Hematopoietic multipotent progenitor cell treated with erythropoietin and hydrocortisone succinate and interleukin-3 and kit ligand, for 6 days (in vitro differentiated cells): ENCODE measurements around the gene TSPAN4.
A peak's percentile ranks its signal among the peaks of the same experiment; 100 is the strongest.

Experiments used
- DNase-seq: peaks from one replicate; pipeline ENCODE4 v3.0.0-alpha.2; 2015

The TSPAN4 gene

DNA sequence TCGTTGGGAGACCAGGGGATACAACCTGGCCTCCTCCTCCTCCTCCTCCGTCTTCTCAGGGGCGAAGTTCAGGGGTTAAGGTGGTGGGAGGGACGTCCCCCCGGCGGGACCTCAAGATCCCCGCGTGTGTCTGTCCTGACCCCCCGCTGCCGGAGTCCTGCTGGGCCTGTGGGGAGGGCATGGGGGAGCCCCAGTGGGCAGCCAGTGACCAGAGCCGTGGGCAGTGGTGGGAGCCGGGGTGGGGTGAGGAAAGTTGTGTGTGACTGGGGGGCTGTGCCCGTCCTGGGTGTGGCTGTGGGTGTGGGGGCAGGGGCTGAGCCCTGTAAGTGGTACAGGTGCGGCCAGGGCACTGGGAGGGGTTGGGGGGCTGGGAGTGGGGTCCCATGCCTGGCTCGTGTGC is 10.1 kb downstream of the TSPAN4 start:
- no peak for DNase-seq

DNA sequence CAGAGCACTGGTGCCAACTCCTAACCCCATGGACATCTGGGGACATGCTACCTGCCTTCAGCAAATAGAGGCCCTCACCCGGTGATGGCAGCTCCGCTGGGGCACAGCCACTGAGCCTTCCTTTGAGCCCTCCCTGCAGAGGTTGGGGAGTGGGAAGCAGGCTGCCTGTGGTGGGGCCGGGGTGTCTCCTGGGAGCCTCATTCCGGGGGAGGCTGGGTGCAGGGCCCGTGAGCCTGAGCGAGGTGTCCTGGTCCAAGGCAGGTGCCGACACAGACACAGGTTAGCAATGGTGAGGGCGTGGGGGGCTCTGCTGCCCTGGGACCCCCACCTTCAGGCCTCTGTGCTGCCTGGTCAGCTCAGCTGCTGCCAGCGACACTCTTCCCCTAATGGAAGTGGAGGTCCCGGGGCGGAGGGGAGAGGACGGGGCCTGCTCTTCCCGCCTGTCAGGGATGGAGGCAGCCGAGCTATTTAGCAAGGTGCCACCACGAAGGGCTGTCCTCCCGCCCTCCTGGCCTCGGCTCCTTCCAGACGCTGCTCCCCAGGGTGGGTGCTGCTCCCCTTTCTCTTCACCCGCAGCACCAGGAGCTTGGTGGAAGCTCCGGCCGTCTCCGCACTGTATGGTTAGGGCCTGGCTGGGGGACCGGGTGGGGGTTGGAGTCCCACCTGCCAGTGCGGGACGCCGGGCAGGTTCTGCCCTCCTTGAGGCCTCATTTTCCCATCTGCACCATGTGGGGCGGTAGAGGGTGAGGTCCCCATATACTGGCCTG is 11.2 kb downstream of the TSPAN4 start:
- no peak for DNase-seq

DNA sequence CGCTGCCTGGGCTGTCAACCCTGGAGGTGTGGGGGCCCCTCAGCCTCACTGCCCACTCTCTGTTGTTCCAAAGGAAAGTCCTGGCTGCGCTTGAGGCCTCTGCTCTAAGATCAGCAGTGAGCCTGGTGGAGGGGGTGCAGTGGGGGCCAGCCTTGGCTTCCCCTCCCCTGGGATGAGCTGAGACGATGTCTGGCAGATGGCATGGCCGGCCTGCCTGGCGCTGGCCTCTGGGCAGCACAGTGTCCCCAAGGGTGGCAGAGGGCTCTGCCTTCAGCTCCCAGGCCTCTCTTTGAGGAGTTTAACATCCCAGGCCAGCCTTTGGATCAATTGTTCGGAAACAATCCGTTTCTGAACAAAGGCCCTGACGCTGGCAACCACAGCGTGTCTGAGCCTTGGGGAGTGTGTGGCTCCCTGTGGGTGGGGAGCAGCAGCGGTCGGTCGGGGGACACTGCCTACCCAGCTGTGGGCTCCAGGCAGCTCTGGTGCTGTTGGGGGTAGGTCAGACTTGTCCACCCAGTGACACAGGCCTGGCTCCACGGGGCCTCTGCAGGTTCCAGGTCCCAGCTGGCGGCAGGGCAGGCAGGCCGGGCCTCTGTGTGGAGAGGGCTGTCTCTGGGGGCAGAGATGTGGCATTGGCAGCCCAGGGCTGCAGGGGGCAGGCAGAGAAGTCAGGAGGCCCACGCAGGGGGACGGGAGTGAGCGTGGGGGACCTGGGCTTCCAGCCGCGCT is 12.1 kb downstream of the TSPAN4 start:
- no peak for DNase-seq

DNA sequence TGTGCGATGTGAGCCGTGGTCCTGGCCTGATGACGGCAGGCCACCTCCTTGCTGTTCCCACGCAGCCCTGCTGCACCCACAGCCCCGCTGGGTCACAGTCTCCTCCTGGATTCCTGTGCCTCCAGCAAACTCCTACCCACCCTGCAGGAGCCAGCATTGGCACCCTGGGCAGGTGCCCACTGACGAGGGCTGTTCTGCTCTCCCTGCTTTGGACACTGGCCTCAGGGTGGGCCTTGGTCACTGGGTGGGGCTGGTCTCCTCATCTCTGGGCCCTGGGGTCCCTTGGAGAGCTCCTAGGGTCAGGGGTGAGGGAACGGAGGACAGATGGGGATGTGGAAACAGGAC is 12.7 kb downstream of the TSPAN4 start:
- DNase-seq, result no peak

DNA sequence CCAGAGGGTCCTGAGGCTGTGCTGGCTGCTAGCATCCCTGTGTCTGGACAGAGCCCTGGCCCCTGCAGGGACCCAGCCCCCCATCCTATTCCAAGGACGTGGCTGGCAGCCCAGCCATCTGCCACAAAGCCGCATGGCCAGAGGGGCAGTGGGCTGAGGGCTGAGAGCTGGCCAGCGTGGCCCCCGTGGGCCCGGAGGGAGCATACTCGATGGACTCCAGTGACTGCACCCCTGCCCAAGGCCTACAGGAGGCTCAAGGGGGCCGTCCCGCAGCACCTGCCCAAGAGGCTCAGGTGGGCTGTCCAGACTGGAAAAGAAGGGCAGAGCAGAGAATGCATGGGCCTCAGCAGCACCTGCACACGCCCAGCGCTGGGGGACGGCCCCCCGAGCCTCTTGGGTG is 13.1 kb downstream of the TSPAN4 start:
- no peak for DNase-seq

DNA sequence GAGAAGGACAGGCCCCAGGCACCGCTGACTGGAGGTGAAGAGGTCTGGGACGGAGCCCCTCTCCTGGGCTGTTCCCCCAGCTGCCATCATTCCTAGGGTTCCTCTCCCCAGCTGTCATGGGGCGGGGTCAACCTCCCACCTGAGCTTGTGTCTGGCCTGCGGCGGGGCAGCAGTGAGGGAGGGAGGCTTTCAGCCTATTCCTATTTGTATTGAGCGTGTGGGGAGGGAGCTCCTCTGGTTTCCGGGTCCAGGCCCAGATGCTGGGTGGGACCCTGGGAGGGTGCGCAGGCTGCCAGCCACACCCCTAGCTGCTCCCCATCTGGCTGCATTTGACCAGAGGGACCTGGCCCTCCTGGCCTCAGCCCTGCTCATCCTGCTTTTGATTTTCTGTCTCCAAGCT is 13.7 kb downstream of the TSPAN4 start:
- DNase-seq, result no peak

DNA sequence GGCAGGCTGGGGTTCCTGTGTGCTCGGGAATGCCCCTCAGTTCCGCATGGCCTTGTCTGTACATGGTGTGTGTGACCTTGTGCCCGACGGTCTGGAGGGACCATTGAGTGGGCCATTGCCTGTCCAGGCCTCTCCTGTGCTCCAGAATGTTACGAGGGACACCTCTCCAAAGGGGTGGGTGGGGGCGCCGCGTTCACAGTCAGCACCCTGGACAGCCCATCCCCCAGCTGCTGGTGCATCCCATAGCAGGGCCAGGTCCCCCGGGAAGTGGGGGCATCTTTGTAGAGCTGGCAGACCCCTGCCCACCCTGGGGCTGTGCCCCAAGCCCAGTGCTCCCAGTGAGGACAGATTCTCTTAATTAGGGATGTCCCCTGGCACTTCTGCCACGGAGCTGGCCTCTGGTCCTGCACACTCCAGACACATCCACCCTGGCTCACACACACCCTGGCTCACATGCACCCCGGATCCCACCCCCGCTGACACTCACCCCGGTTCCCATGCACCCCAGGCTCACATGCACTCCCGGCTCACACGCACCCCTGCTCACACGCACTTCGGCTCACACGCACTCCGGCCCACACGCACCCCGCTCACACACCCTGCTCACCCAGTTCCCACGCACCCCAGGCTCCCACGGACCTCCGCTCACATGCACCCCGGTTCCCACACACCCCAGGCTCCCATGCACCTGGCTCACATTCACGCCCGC is 15.6 kb downstream of the TSPAN4 start:
- DNase-seq, result no peak

DNA sequence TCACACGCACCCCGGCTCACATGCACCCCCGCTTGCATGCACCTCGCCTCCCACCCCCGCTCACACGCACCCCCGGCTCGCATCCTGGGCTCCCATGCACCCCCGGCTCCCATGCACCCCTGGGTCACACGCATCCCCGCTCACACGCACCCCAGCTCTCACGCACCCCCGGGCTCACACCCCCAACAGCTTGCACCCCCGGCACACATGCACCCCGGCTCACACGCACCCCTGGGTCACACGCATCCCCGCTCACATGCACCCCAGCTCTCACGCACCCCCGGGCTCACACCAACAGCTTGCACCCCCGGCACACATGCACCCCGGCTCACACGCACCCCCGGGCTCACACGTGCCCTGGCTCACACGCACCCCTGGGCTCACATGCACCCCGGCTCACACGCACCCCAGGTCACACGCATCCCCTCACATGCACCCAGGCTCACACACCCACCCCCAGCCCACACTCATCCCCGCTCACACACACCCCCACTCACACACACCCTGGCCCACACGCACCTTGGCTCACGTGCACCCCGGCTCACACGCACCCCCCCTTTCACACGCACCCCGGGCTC is 16.2 kb downstream of the TSPAN4 start:
- DNase-seq, result no peak

DNA sequence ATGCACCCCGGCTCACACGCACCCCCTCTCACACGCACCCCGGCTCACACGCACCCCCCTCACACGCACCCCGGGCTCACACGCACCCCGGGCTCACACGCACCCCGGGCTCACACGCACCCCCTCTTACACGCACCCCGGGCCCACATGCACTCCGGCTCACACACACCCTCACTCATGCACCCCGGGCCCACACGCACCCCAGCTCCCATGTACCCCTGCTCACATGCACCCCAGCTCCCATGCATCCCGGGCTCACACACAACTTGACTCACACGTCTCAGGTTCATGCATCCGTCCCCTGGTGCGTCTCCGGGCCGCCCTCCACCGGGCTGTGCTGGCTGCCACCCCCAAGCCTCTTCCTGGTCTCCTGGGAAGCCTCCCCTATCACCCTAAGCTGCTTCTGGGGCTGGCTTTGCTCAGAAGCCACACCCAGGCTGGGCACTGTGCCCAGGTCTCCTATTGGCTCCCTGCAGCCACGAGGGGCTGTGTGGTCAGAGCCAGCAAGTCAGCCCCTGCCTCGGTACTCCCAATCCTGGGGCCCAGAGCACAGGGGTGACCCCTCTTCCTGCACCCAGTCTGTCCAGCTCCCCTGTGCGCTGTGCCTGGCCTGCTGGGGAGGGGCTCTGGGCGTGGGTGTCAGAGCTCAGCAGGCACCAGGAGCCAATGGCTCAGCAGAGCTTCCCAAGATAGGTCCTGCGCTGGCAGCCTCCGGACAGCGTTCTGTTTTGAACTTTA is 16.9 kb downstream of the TSPAN4 start:
- DNase-seq, result peak; percentile 98

DNA sequence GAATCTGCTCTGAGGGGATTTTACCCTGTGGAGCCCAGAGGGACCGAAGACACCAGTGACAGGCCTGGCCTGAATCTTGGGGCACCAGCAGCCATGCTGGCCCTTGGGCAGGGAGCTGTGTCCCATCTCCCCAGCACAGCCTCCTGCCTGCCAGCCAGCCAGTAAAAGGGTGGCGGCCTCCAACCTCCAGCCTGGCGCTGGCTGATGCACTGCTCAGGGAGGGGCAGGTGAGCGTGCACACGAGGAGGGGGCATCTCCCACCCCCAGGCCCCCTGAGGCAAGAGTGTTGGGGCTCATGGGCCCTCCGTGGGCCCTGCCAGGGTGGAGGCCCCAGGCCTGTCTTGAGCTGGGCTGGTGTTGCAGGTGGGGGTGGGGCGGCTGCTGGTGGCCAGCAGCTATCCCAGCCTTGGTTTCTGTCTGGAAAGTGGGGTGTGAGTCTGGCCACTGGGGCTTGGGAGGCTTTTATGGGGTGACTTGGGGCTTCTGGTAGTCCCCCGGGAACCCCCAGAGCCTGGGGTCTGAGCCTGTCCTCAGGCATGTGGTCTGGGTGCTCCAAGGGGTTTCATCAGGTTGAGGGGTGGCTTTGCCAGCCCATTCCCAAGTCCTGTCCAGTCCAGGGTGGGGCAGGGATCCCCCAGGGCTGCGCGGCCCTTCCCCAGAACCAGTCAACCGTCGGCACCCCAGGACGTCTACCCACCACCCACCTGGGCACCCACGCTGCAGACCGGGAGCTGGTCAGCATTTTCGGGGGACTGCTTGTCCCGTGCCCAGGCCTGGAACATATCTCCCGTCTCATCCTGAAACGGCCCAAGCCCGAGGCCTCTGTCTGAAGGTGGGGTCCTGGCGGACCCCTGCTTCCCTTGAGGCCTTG is 17.8 kb downstream of the TSPAN4 start:
- DNase-seq, result peak; percentile 55

DNA sequence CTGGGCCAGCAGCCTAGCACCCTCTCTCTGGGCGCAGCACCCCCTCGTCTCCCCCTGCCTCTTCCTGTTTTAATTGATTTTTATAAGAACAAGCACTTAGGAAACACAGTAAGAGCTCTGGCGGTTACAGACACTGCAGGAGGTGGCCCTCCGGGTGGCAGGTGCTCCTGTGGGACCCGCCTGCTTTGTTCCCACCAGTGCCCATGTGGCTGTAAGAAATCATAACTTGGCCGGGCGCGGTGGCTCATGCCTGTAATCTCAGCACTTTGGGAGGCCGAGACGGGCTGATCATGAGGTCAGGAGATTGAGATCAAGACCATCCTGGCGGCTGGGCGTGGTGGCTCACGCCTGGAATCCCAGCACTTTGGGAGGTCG is 18.4 kb downstream of the TSPAN4 start:
- no peak for DNase-seq

DNA sequence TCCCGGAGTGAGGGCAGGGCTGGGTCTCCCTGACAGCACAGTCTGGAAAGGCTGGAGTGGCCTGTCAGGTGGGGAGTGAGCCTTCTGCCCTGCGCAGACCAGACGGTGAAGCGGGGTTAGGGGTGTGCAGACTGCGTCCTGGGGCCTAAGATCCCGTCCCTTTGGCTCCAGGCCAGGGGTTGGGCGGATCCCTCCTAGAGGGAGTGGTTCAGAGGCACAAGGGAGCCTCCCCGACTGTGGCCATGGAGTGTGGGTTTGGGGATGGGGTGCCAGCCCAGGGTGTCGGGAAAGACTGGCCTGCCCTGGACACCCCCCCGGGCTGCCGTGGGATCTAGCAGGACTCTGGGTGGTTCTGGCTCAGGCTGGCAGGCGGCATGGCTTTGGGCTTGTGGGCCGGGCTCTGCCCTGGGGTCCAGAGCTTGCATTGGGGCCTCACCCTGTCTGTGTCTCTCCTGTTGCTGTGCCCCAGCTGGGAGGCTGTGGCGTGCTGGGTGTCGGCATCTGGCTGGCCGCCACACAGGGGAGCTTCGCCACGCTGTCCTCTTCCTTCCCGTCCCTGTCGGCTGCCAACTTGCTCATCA is 19.5 kb downstream of the TSPAN4 start:
- DNase-seq, result peak; percentile 88

DNA sequence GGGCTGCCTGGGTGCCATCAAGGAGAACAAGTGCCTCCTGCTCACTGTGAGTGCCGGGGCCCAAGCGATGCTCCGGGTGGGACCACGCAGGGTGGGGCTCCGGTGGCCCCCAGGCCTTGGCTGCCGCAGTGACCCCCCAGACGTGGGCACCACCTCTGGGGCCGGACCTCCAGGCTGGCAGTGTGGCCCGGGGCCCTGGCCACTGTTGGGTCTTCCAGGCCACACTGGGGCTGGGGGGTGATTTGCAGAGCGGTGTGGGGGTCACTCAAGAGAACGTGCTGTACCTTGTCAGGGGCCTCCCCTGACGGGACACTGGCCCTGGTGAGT is 20.0 kb downstream of the TSPAN4 start:
- no peak for DNase-seq

DNA sequence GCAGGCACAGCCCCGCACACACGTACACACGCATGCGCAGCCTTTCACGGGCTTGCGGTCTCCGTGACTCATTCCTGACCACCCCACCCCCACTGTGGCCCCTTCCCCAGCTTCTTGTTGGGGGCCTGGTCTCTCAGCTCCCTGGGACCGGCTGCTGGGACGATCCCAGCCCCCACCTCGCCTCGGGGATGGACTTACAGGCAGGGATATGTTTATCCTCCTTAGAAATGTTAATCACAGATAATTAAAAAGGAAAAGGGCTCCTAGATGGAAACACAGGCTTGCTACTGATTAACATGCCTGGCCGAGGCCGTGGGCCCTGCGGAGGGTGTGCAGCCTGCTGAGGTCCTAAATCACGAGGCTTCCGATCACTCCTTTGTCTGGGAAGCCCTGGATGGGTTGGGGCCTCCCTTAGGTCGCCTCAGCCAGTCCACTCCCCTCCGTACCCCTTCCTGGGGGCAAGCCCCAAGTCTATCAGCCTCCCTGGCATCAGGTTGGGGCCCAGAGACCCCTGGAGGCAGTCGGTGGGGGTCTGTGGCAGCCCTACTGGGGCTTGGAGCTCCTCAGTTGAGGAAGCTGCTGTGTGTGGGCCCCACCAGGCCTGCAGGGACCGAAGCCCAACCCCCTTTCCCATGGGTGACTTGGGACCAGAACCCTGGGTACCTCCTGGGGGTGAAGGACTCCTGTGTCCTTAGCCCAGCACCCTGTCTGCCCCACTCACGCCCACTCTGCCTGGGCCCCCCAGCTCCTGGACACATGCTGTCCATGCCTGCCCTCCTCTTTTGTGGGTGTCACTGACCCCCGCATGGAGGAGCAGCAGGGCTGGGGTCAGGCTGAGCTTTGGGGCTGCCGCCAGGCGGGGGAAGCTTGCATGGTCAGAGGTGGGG is 20.6 kb downstream of the TSPAN4 start:
- DNase-seq, result no peak

DNA sequence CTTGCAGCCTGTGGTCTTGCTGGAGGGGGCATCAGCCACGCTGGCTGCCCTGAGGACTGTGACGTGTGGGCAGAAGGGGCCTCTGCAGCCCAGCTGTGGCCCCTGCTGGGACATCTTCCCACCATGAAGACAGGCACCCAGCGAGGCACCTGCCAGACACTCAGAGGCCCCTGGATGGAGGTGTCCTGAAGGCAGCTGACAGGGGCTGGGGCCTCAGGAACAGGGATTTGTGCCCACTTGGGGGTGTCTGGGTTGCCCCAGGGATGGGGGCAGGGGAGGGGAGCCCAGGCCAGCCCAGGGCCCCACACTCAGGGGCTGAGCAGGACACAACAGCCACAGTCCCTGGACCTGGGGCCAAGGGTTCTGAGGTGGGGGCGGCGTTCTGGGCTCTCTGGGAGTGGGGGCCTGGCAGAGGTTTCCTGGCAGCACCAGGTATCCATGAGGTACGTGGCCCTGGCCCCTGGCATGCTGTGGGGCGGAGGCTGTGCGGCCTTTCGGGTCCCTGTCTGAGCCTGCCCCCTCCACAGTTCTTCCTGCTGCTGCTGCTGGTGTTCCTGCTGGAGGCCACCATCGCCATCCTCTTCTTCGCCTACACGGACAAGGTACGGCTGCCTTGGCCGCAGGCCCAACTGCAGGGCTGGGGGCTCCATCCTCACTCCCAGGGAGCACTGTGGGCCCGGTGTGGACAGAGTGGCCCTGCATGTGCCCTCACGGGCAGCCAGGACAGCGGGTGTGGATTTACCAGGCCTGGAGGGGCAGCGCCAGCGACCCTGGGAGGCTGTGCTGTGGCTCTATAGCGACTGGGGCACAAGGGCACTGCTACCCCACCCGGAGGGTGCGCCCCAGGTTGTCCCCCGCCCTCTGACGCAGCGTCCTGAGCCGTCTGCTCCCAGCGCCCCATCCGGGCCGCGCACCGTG is 21.5 kb downstream of the TSPAN4 start:
- no peak for DNase-seq

DNA sequence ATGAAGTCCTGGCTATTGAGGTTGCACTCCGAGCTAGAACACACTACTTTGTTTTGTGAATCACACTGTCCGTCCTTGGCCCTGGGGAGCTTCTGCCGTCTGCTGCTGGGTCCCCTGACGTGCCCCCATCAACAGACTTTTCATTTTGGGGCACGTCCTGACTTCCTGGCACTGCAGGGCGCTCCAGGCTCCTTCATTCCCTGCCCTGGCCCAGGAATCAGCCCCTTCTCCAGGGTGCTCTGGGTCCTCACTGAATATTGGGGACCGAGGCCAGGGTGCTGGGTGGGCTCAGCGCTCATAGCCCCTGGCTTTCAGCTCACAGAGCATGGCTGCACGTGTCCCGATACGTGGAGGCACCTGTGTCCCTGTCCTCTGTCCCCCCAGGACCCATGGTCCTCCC is 22.2 kb downstream of the TSPAN4 start:
- no peak for DNase-seq

DNA sequence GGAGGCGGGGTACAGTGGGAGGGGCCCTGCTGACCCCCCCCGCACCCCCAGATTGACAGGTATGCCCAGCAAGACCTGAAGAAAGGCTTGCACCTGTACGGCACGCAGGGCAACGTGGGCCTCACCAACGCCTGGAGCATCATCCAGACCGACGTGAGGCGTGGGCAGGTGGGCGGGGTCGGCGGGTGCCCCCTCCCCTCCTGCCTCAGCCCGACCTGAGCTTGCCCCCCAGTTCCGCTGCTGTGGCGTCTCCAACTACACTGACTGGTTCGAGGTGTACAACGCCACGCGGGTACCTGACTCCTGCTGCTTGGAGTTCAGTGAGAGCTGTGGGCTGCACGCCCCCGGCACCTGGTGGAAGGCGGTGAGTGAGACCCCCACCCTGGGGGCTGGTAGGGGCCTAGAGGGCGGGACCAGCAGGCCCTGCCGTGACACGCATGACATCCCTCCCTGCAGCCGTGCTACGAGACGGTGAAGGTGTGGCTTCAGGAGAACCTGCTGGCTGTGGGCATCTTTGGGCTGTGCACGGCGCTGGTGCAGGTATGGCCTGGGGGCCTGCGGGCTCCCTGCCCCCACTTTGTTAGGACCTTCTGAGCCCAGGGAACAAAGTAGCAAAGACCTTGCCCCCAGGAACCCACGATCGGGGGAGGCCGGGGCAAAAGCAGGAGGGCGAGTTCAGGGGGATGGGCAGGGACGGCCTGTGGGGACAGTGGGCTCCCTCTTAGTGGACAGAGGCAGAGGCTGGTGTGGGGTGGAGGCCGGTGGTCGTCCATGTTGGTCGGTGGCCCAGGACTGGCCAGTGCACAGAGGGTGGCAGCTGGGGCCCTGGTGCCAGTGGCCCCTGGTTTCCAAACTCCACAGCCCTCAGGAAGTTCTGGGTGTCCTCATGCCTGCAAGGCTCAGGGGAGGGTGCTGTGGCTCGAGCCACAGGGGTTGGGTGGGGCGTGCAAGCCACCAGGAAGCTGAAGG is 23.1 kb downstream of the TSPAN4 start:
- DNase-seq, result no peak

DNA sequence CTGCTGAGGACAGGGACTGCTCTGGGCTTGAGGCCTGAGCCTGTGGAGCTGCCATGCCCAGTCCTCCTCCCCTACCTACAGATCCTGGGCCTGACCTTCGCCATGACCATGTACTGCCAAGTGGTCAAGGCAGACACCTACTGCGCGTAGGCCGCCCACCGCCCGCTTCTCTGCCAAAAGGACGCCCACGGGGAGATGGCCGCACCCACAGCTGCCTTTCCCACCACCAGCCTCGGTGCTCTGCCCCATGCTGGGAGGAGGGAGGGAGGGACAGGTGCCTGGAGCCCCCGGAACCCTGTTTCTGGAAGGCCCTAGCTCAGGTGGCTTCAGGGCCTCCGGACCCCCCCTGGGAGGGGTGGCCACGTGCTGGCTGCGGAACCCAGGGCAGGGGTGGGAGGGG is 23.8 kb downstream of the TSPAN4 start:
- no peak for DNase-seq
